ENCODE results near the gene MUC4. TPM values are rescaled to one million over a fixed set of nuclear protein-coding genes. Genes with fewer than 3 reads are reported as not detected.

Gene MUC4
- polyA plus RNA-seq, 1 donor from 2014 or later: not detected

- H3K9ac ChIP-seq (ENCODE audit: low read length): no peak overlapping the region
- H3F3A ChIP-seq (ENCODE audit: insufficient read depth, low read length, poor library complexity, severe bottlenecking): no peaks in the 10 kb centered on the region
- no peak overlapping the region for H2AFZ ChIP-seq (ENCODE audit: low read depth, low read length)
- H3K9me3 ChIP-seq (ENCODE audit: low read length): no peaks in the 10 kb centered on the region
- no peak overlapping the region for H3K27ac ChIP-seq (ENCODE audit: low read length)
- H3K4me2 ChIP-seq (ENCODE audit: low read length): no peak overlapping the region
- no peaks in the 10 kb centered on the region for H3K36me3 ChIP-seq (ENCODE audit: insufficient read depth, low read length)
- no peak for TF ChIP-seq EZH2 (IDR thresholded peaks at IDR 0.05; ENCODE audit: borderline replicate concordance, insufficient read depth, low read length, poor library complexity, severe bottlenecking)
- TF ChIP-seq POLR2AphosphoS5 (IDR thresholded peaks at IDR 0.05): no peak
- TF ChIP-seq MXI1 (conservative IDR thresholded peaks at IDR 0.05; ENCODE audit: poor library complexity, severe bottlenecking): no peak
- TF ChIP-seq RAD21 (conservative IDR thresholded peaks at IDR 0.05): no peak
- TF ChIP-seq TAF1 (IDR thresholded peaks at IDR 0.05; ENCODE audit: low read depth): no peak
- TF ChIP-seq, protein P1, sequence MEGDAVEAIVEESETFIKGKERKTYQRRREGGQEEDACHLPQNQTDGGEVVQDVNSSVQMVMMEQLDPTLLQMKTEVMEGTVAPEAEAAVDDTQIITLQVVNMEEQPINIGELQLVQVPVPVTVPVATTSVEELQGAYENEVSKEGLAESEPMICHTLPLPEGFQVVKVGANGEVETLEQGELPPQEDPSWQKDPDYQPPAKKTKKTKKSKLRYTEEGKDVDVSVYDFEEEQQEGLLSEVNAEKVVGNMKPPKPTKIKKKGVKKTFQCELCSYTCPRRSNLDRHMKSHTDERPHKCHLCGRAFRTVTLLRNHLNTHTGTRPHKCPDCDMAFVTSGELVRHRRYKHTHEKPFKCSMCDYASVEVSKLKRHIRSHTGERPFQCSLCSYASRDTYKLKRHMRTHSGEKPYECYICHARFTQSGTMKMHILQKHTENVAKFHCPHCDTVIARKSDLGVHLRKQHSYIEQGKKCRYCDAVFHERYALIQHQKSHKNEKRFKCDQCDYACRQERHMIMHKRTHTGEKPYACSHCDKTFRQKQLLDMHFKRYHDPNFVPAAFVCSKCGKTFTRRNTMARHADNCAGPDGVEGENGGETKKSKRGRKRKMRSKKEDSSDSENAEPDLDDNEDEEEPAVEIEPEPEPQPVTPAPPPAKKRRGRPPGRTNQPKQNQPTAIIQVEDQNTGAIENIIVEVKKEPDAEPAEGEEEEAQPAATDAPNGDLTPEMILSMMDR (IDR thresholded peaks at IDR 0.05; ENCODE audit: poor library complexity, severe bottlenecking): no peak
- TF ChIP-seq, protein P2, sequence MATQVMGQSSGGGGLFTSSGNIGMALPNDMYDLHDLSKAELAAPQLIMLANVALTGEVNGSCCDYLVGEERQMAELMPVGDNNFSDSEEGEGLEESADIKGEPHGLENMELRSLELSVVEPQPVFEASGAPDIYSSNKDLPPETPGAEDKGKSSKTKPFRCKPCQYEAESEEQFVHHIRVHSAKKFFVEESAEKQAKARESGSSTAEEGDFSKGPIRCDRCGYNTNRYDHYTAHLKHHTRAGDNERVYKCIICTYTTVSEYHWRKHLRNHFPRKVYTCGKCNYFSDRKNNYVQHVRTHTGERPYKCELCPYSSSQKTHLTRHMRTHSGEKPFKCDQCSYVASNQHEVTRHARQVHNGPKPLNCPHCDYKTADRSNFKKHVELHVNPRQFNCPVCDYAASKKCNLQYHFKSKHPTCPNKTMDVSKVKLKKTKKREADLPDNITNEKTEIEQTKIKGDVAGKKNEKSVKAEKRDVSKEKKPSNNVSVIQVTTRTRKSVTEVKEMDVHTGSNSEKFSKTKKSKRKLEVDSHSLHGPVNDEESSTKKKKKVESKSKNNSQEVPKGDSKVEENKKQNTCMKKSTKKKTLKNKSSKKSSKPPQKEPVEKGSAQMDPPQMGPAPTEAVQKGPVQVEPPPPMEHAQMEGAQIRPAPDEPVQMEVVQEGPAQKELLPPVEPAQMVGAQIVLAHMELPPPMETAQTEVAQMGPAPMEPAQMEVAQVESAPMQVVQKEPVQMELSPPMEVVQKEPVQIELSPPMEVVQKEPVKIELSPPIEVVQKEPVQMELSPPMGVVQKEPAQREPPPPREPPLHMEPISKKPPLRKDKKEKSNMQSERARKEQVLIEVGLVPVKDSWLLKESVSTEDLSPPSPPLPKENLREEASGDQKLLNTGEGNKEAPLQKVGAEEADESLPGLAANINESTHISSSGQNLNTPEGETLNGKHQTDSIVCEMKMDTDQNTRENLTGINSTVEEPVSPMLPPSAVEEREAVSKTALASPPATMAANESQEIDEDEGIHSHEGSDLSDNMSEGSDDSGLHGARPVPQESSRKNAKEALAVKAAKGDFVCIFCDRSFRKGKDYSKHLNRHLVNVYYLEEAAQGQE (IDR thresholded peaks at IDR 0.05; ENCODE audit: borderline replicate concordance): no peak
- no peak for TF ChIP-seq EP300 (conservative IDR thresholded peaks at IDR 0.05; ENCODE audit: poor library complexity, severe bottlenecking)
- H3K27me3 ChIP-seq (ENCODE audit: insufficient read depth, low read depth, low read length): no peaks in the 10 kb centered on the region
- no peaks in the 10 kb centered on the region for H4K20me1 ChIP-seq (ENCODE audit: insufficient read depth)
- H3K4me3 ChIP-seq (ENCODE audit: low read length): no peak overlapping the region
- no peaks in the 10 kb centered on the region for H3K9me2 ChIP-seq (ENCODE audit: insufficient read depth, low read length)
- H3K79me2 ChIP-seq (replicated peaks; ENCODE audit: insufficient read depth, low read length): no peaks in the 10 kb centered on the region
Observed at GRCh38 chr3:195802795-195803194, 8.9 kb downstream of the MUC4 start.

DNA sequence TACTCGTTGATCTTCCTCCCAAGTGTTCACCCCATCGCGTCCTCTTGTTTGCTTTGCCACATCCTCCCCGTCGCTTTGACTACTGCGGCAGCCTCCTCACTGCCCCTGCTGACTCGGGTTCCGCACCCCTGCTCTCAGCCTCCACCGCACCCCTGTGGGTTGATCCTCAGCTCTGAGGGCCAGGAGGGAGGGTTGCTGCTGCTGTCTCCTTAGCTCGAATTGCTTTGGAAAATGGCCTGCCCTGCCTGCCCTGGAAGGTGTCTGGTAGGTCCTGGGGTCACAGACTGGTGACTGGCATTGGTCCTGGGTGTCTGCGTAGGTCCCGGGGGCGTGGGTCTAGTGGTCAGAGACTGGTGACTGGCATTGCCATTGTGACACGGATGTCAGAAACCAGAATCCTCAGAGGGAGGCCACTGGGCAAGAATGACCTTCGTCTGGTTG, 9.4 kb downstream of the MUC4 start:
- Histone ChIP-seq H3K27me3 (ENCODE audit: insufficient read depth, low read depth, low read length) (no peaks in the 10 kb centered on the region), H4K20me1 (ENCODE audit: insufficient read depth) (no peaks in the 10 kb centered on the region), H3K9me3 (ENCODE audit: low read length) (no peaks in the 10 kb centered on the region), H3K36me3 (ENCODE audit: insufficient read depth, low read length) (no peaks in the 10 kb centered on the region), H3F3A (ENCODE audit: insufficient read depth, low read length, poor library complexity, severe bottlenecking) (no peaks in the 10 kb centered on the region), H2AFZ (ENCODE audit: low read depth, low read length) (no peak overlapping the region), H3K4me2 (ENCODE audit: low read length) (no peak overlapping the region), H3K4me3 (ENCODE audit: low read length) (no peak overlapping the region), H3K9me2 (ENCODE audit: insufficient read depth, low read length) (no peaks in the 10 kb centered on the region), H3K79me2 (replicated peaks; ENCODE audit: insufficient read depth, low read length) (no peaks in the 10 kb centered on the region), H3K27ac (ENCODE audit: low read length) (no peak overlapping the region), H3K9ac (ENCODE audit: low read length) (no peak overlapping the region)
- no peak for TF ChIP-seq SMC3 (conservative IDR thresholded peaks at IDR 0.05; ENCODE audit: poor library complexity)
- no peak for TF ChIP-seq RAD21 (conservative IDR thresholded peaks at IDR 0.05)
- TF ChIP-seq EP300 (conservative IDR thresholded peaks at IDR 0.05; ENCODE audit: poor library complexity, severe bottlenecking): no peak
- TF ChIP-seq TAF1 (IDR thresholded peaks at IDR 0.05; ENCODE audit: low read depth): no peak
- no peak for TF ChIP-seq POLR2AphosphoS5 (IDR thresholded peaks at IDR 0.05)
- TF ChIP-seq, protein P1 (IDR thresholded peaks at IDR 0.05; ENCODE audit: poor library complexity, severe bottlenecking): no peak
- no peak for TF ChIP-seq EZH2 (IDR thresholded peaks at IDR 0.05; ENCODE audit: borderline replicate concordance, insufficient read depth, low read length, poor library complexity, severe bottlenecking)
- TF ChIP-seq, protein P2 (IDR thresholded peaks at IDR 0.05; ENCODE audit: borderline replicate concordance): no peak
- no peak for TF ChIP-seq MXI1 (conservative IDR thresholded peaks at IDR 0.05; ENCODE audit: poor library complexity, severe bottlenecking)
